IMR-90 (cell line): ENCODE data around the gene SLC25A44. TPM values are rescaled to one million over a fixed set of nuclear protein-coding genes. Genes with fewer than 3 reads are reported as not detected.

Experiments
- ATAC-seq: fragments of 200-7000 bp; cut with Tn5 transposase; 2 replicates; pipeline ENCODE4 v1.9.1; 2020; ENCODE audit warnings: low read depth, mild to moderate bottlenecking, moderate library complexity
- BruUV-seq: library from RNA; stranded (reverse); fragments of 400-500 nt; replicated peaks from 2 replicates; lab custom pipeline; 2021; lab: Mats Ljungman, UMichigan
- CTCF ChIA-PET: fragments of 300-600 bp; formaldehyde crosslinking; extraction: SDS; loops from one replicate; lab custom pipeline; 2021; ENCODE audit warnings: antibody characterized with exemption; lab: Yijun Ruan, JAX
- POLR2A ChIA-PET: fragments of 300-600 bp; sonication (Branson Sonifier 250); formaldehyde crosslinking; loops from one replicate; lab custom pipeline; 2022; ENCODE audit warnings: antibody characterized with exemption; ENCODE audit not compliant: unreplicated experiment; lab: Charles Lee
- DNase-seq: peaks from one replicate; pipeline ENCODE4 v3.0.0; 2013
- H2AFZ ChIP-seq: replicated peaks from 2 replicates; pipeline ENCODE3; 2013; ENCODE audit warnings: low read length, mild to moderate bottlenecking; ENCODE audit not compliant: poor library complexity
- H2AK5ac ChIP-seq: 2 replicates; pipeline ENCODE4 v1.6.1; 2013; ENCODE audit warnings: low read depth, low read length, inconsistent platforms
- H2AK9ac ChIP-seq: replicated peaks from 2 replicates; pipeline ENCODE3; 2013; ENCODE audit warnings: mild to moderate bottlenecking, low read depth, low read length, moderate library complexity; ENCODE audit not compliant: poor library complexity
- H2BK120ac ChIP-seq: 2 replicates; pipeline ENCODE4 v1.6.1; 2013; ENCODE audit warnings: low read depth, low read length, inconsistent platforms
- H2BK15ac ChIP-seq: 3 replicates; pipeline ENCODE4 v1.6.1; 2013; ENCODE audit warnings: low read depth, low read length, inconsistent platforms
- H2BK20ac ChIP-seq: 2 replicates; pipeline ENCODE4 v1.6.1; 2013; ENCODE audit warnings: low read depth, mild to moderate bottlenecking, inconsistent platforms, low read length, moderate library complexity
- H2BK5ac ChIP-seq: 2 replicates; pipeline ENCODE4 v1.6.1; 2013; ENCODE audit warnings: mild to moderate bottlenecking, low read depth, low read length, inconsistent platforms; ENCODE audit not compliant: poor library complexity, severe bottlenecking
- H3K14ac ChIP-seq: replicated peaks from 2 replicates; pipeline ENCODE4 v1.6.1; 2013; ENCODE audit warnings: low read depth, low read length, inconsistent platforms
- H3K18ac ChIP-seq: 2 replicates; pipeline ENCODE4 v1.6.1; 2013; ENCODE audit warnings: low read depth, low read length, control low read depth
- H3K23ac ChIP-seq: 2 replicates; pipeline ENCODE4 v1.6.1; 2013; ENCODE audit warnings: low read depth, low read length, inconsistent platforms
- H3K27ac ChIP-seq: 2 replicates; pipeline ENCODE4 v1.5.1; 2013; ENCODE audit warnings: mild to moderate bottlenecking, control low read depth, low read length; ENCODE audit not compliant: insufficient read depth
- H3K27me3 ChIP-seq: 2 replicates; pipeline ENCODE4 v1.6.1; 2013; ENCODE audit warnings: low read length; ENCODE audit not compliant: control insufficient read depth, insufficient read depth
- H3K36me3 ChIP-seq: 2 replicates; pipeline ENCODE4 v1.6.1; 2013; ENCODE audit warnings: low read length, mixed read lengths; ENCODE audit not compliant: control insufficient read depth, insufficient read depth
- H3K4ac ChIP-seq: 2 replicates; pipeline ENCODE4 v1.6.1; 2013; ENCODE audit warnings: low read depth, low read length, inconsistent platforms
- H3K4me1 ChIP-seq: 2 replicates; pipeline ENCODE4 v1.6.1; 2013; ENCODE audit warnings: low read length, mixed read lengths; ENCODE audit not compliant: control insufficient read depth, insufficient read depth
- H3K4me2 ChIP-seq: 2 replicates; pipeline ENCODE4 v1.6.1; 2013; ENCODE audit warnings: low read depth, mild to moderate bottlenecking, control low read depth, low read length, moderate library complexity
- H3K4me3 ChIP-seq: 2 replicates; pipeline ENCODE4 v1.5.1; 2013; ENCODE audit warnings: low read depth, mild to moderate bottlenecking, control low read depth, low read length, moderate library complexity; ENCODE audit not compliant: insufficient read depth
- H3K56ac ChIP-seq: 2 replicates; pipeline ENCODE4 v1.6.1; 2013; ENCODE audit warnings: low read length, inconsistent platforms; ENCODE audit not compliant: insufficient read depth; ENCODE audit errors: extremely low read depth
- H3K79me1 ChIP-seq, 2 experiments: 2 replicates each; pipeline ENCODE4 v1.6.1; 2013; ENCODE audit warnings: low read length in 2 of 2, inconsistent platforms in 1 of 2, low read depth in 1 of 2
- H3K9ac ChIP-seq: 2 replicates; pipeline ENCODE4 v1.6.1; 2013; ENCODE audit warnings: low read depth, low read length, control low read depth
- H3K9me1 ChIP-seq: 2 replicates; pipeline ENCODE4 v1.6.1; 2013; ENCODE audit warnings: low read length, inconsistent platforms; ENCODE audit not compliant: insufficient read depth
- H3K9me3 ChIP-seq: 2 replicates; pipeline ENCODE4 v1.6.1; 2013; ENCODE audit warnings: low read length; ENCODE audit not compliant: control insufficient read depth, insufficient read depth
- H4K20me1 ChIP-seq: 2 replicates; pipeline ENCODE4 v1.6.1; 2013; ENCODE audit warnings: low read length, inconsistent platforms; ENCODE audit not compliant: insufficient read depth
- H4K5ac ChIP-seq: 2 replicates; pipeline ENCODE4 v1.6.1; 2013; ENCODE audit warnings: mild to moderate bottlenecking, low read depth, low read length, control low read depth
- H4K8ac ChIP-seq, 2 experiments: 2 replicates each; pipeline ENCODE4 v1.6.1; 2013; ENCODE audit warnings: low read depth in 2 of 2, low read length in 2 of 2, control low read depth in 1 of 2, inconsistent platforms in 1 of 2
- H4K91ac ChIP-seq: 2 replicates; pipeline ENCODE4 v1.6.1; 2013; ENCODE audit warnings: low read depth, low read length, inconsistent platforms; ENCODE audit not compliant: insufficient read depth
- CEBPB ChIP-seq: IDR thresholded peaks from 2 replicates; pipeline ENCODE4 v1.6.1; 2012; ENCODE audit warnings: low read depth, low read length, improper control_type of control experiment
- CHD1 ChIP-seq: IDR thresholded peaks from 2 replicates; pipeline ENCODE4 v1.6.1; 2012; ENCODE audit warnings: low read depth, low read length, improper control_type of control experiment
- FOS ChIP-seq: fragments of 150-350 bp; IDR thresholded peaks from 2 replicates; pipeline ENCODE4 v1.6.1; 2016; ENCODE audit warnings: low read depth, low read length
- MAFK ChIP-seq: IDR thresholded peaks from 2 replicates; pipeline ENCODE4 v1.6.1; 2012; ENCODE audit warnings: low read depth, low read length, improper control_type of control experiment
- MAZ ChIP-seq: IDR thresholded peaks from 2 replicates; pipeline ENCODE4 v1.6.1; 2012; ENCODE audit warnings: low read depth, mild to moderate bottlenecking, low read length, improper control_type of control experiment, moderate library complexity, borderline replicate concordance
- MXI1 ChIP-seq: IDR thresholded peaks from 2 replicates; pipeline ENCODE4 v1.6.1; 2012; ENCODE audit warnings: low read depth, mild to moderate bottlenecking, low read length, moderate library complexity, borderline replicate concordance
- NFE2L2 ChIP-seq: fragments of 150-350 bp; IDR thresholded peaks from 2 replicates; pipeline ENCODE4 v1.6.1; 2016; ENCODE audit warnings: low read depth, mild to moderate bottlenecking, low read length
- POLR2A ChIP-seq: IDR thresholded peaks from 2 replicates; pipeline ENCODE4 v1.6.1; 2012; ENCODE audit warnings: mild to moderate bottlenecking, low read depth, low read length
- RAD21 ChIP-seq: IDR thresholded peaks from 2 replicates; pipeline ENCODE4 v1.6.1; 2012; ENCODE audit warnings: low read length, improper control_type of control experiment
- RCOR1 ChIP-seq: IDR thresholded peaks from 2 replicates; pipeline ENCODE4 v1.6.1; 2012; ENCODE audit warnings: mild to moderate bottlenecking, low read length, improper control_type of control experiment; ENCODE audit not compliant: insufficient replicate concordance
- RFX5 ChIP-seq: IDR thresholded peaks from 2 replicates; pipeline ENCODE4 v1.8.0; 2012; ENCODE audit warnings: low read depth, mild to moderate bottlenecking, low read length, moderate library complexity
- SMC3 ChIP-seq: fragments of 150-350 bp; IDR thresholded peaks from 2 replicates; pipeline ENCODE4 v1.6.1; 2016; ENCODE audit warnings: low read depth, mild to moderate bottlenecking, antibody characterized with exemption, low read length, moderate library complexity
- WGBS, 2 experiments: methylation state at CpG; one replicate each; pipeline versions ENCODE4 v1.1.5 to v1.1.7; 2013; ENCODE audit warnings: missing lambda C conversion rate in 2 of 2; ENCODE audit not compliant: insufficient read length in 1 of 2; ENCODE audit errors: extremely low coverage in 2 of 2; 5-methylcytosine and 5-hydroxymethylcytosine counted together
- dilution Hi-C: fragments of 300-500 bp; cut with HindIII; formaldehyde crosslinking; loops from one replicate; pipeline ENCODE4 v1.14.3; 2018; ENCODE audit warnings: low sequenced_read_pairs; ENCODE audit not compliant: unreplicated experiment
- in situ Hi-C: fragments of 300-500 bp; cut with MboI; formaldehyde crosslinking; loops from 3 replicates; pipeline ENCODE4 v1.14.3; 2019; ENCODE audit warnings: low sequenced_read_pairs, inconsistent platforms, mixed read lengths
- intact Hi-C: fragments of 100-400 bp; cut with micrococcal nuclease; formaldehyde crosslinking; loops from 2 replicates; pipeline ENCODE4 v1.10.0; 2022
- polyA plus RNA-seq, 3 experiments: library from polyadenylated mRNA; depleted of rRNA; stranded (reverse); fragments of >200 nt; gene quantifications; 2 replicates each; pipeline ENCODE4 v1.2.3, GENCODE V29; 2012; ENCODE audit warnings: low replicate concordance in 1 of 3
- total RNA-seq: library from RNA; depleted of rRNA; stranded (reverse); fragments of >200 nt; gene quantifications from 2 replicates; pipeline ENCODE4 v1.2.3, GENCODE V29; 2012
- TF ChIP-seq, protein P1 (sequence below): fragments of 150-350 bp; IDR thresholded peaks from 2 replicates; pipeline ENCODE4 v1.6.1; 2016; ENCODE audit warnings: low read depth, mild to moderate bottlenecking, low read length, moderate library complexity, borderline replicate concordance
- TF ChIP-seq, protein P2 (sequence below): fragments of 150-350 bp; IDR thresholded peaks from 2 replicates; pipeline ENCODE4 v1.6.1; 2017; ENCODE audit warnings: mild to moderate bottlenecking, antibody characterized with exemption, low read length, low read depth

The SLC25A44 gene
- total and polyA plus RNA-seq, 2 of the 4 experiments (the other 2 are of a cell fraction): 12.7 to 20.2 TPM

DNA sequence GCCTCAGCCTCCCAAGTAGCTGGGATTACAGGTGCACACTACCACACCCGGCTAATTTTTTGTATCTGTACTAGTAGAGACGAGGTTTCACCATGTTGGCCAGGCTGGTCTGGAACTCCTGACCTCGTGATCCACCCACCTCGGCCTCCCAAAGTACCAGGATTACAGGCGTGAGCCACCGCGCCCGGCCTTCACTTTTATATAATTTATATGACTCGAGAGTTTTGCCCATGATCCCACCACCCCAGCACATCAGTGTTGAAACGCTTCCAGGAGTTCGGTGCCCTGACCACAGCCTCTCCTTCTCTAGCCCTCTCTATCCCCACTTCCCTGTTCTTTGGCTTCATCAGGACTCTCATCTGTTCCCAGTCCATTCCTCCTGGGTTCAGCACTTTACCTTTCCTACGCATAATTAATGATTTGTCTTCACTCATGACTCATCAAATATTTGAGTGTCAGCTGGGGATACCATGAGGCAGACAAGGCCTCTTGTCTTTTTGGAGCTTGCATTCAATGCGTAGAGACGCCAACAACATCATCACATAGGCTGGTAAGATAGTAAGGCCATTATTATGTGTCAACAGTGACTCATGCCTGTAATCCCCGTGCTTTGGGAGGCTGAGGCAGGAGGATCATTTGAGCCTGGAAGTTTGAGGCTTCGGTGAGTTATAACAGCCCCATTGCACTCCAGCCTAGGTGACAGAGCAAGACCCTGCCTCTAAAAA, 20.3 kb downstream of the SLC25A44 start:
- Histone ChIP-seq H3K27me3 (no peaks in the 10 kb centered on the region), H2BK5ac (no peak overlapping the region), H3K36me3 (peaks cover 14% of the 10 kb centered on the region), H4K20me1 (no peaks in the 10 kb centered on the region), H2AFZ (no peak overlapping the region), H3K9ac (peak overlapping the region; percentile 60; the same call in 1 of the 2 replicates), H3K4me3 (0 out of 2 replicates have a peak overlapping the region, but pooled peaks have one; percentile 74), H3K23ac (0 out of 2 replicates have a peak overlapping the region, but pooled peaks have one; percentile 60), H3K9me3 (no peaks in the 10 kb centered on the region), H2BK120ac (no peak overlapping the region), H4K91ac (no peak overlapping the region), H2BK15ac (no peak overlapping the region), H4K5ac (no peak overlapping the region), H3K14ac (no peak overlapping the region), H2BK20ac (no peak overlapping the region), H3K56ac (no peak overlapping the region), H2AK9ac (peak overlapping the region; percentile 53), H3K4me1 (0 out of 2 replicates have a peak, but pooled peaks cover 2% of the 10 kb centered on the region), H3K4me2 (peak overlapping the region; percentile 86; the same call in 1 of the 2 replicates), H3K27ac (no peak overlapping the region), H3K18ac (no peak overlapping the region), H3K9me1 (0 out of 2 replicates have a peak, but pooled peaks cover 5% of the 10 kb centered on the region), H2AK5ac (peak overlapping the region; percentile 50; the same call in 1 of the 2 replicates), H4K8ac (peak overlapping the region in 1 of 2 experiments; percentile 37; a peak in 2 of 4 replicates), H3K4ac (no peak overlapping the region), H3K79me1 (peaks cover 12 to 39% of the 10 kb centered on the region in 2 experiments)
- DNase-seq (peak; percentile 41), ATAC-seq (no peak)
- dilution Hi-C loops: no loop called here
- TF ChIP-seq FOS (0 out of 2 replicates have a peak, but pooled peaks have one; percentile 13), SMC3 (no peak), MAZ (no peak), RFX5 (no peak), NFE2L2 (peak; percentile 68; the same call in 1 of the 2 replicates), MAFK (0 out of 2 replicates have a peak, but pooled peaks have one; percentile 32), CHD1 (no peak), CEBPB (no peak), POLR2A (no peak), RCOR1 (no peak), RAD21 (no peak), MXI1 (no peak)
- TF ChIP-seq, protein P1, sequence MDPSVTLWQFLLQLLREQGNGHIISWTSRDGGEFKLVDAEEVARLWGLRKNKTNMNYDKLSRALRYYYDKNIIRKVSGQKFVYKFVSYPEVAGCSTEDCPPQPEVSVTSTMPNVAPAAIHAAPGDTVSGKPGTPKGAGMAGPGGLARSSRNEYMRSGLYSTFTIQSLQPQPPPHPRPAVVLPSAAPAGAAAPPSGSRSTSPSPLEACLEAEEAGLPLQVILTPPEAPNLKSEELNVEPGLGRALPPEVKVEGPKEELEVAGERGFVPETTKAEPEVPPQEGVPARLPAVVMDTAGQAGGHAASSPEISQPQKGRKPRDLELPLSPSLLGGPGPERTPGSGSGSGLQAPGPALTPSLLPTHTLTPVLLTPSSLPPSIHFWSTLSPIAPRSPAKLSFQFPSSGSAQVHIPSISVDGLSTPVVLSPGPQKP: no peak
- TF ChIP-seq, protein P2, sequence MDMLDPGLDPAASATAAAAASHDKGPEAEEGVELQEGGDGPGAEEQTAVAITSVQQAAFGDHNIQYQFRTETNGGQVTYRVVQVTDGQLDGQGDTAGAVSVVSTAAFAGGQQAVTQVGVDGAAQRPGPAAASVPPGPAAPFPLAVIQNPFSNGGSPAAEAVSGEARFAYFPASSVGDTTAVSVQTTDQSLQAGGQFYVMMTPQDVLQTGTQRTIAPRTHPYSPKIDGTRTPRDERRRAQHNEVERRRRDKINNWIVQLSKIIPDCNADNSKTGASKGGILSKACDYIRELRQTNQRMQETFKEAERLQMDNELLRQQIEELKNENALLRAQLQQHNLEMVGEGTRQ: no peak
- no TSS peak for BruUV-seq
- 94% methylated on average over 9 of the region's 16 CpGs; no CpG with 5 or more reads in 1 of the 2 experiments for WGBS, 2 experiments
- intact Hi-C loops: no loop called here
- ChIA-PET POLR2A (interaction anchor here (1.0 kb wide), 1 partner anchor 18 kb away, joined by 3 read pairs; no protein-coding TSS in a partner anchor), CTCF (interaction anchor here (1.6 kb wide), 1 partner anchor 84 kb away, joined by 4 read pairs; no protein-coding TSS in a partner anchor)
- in situ Hi-C loops: loop anchor here (5.0 kb wide), 1 partner anchor 52 kb away; no protein-coding TSS in a partner anchor
